Liver (tissue), 9 donors: Measurements from ENCODE around the gene SMIM28. TPM values are rescaled to one million over a fixed set of nuclear protein-coding genes. Genes with fewer than 3 reads are reported as not detected.

ENCODE experiments used
- DNase-seq: peaks from one replicate; pipeline ENCODE4 v3.0.0-alpha.2; 2017; ENCODE audit warnings: low spot score
- H3K27ac ChIP-seq, 2 donors: one replicate each; pipeline ENCODE4 v1.7.0; 2013; ENCODE audit warnings: inconsistent platforms in 2 of 2, low read length in 2 of 2, control low read depth in 1 of 2, low read depth in 1 of 2, mild to moderate bottlenecking in 1 of 2
- H3K27me3 ChIP-seq, 4 donors: one replicate each; pipeline versions ENCODE4 v1.6.1 to v1.7.0; 2013; ENCODE audit warnings: low read length in 3 of 4, inconsistent platforms in 1 of 4, mild to moderate bottlenecking in 1 of 4, moderate library complexity in 1 of 4; ENCODE audit not compliant: control insufficient read depth in 4 of 4, insufficient read depth in 4 of 4
- H3K36me3 ChIP-seq, 4 donors: one replicate each; pipeline versions ENCODE4 v1.6.1 to v1.7.0; 2013; ENCODE audit warnings: low read length in 3 of 4, mild to moderate bottlenecking in 3 of 4, low read depth in 1 of 4, moderate library complexity in 1 of 4; ENCODE audit not compliant: control insufficient read depth in 4 of 4, insufficient read depth in 3 of 4
- H3K4me1 ChIP-seq, 4 donors: one replicate each; pipeline versions ENCODE4 v1.6.1 to v1.7.0; 2013; ENCODE audit warnings: low read length in 3 of 4, mild to moderate bottlenecking in 3 of 4, moderate library complexity in 1 of 4; ENCODE audit not compliant: control insufficient read depth in 4 of 4, insufficient read depth in 4 of 4
- H3K4me3 ChIP-seq, 3 donors: one replicate each; pipeline versions ENCODE4 v1.6.1 to v1.7.0; 2013; ENCODE audit warnings: low read length in 3 of 3, control low read depth in 1 of 3, low read depth in 1 of 3, mild to moderate bottlenecking in 1 of 3
- H3K9ac ChIP-seq, 2 donors: one replicate each; pipeline ENCODE4 v1.7.0; 2013; ENCODE audit warnings: low read length in 2 of 2, mild to moderate bottlenecking in 2 of 2, moderate library complexity in 2 of 2, control low read depth in 1 of 2, low read depth in 1 of 2
- H3K9me3 ChIP-seq, 4 donors: one replicate each; pipeline versions ENCODE4 v1.6.1 to v1.7.0; 2013; ENCODE audit warnings: low read length in 3 of 4; ENCODE audit not compliant: control insufficient read depth in 4 of 4
- FOXA1 ChIP-seq: IDR thresholded peaks from 2 replicates; pipeline ENCODE4 v1.6.1; 2016; ENCODE audit warnings: antibody characterized with exemption
- FOXA2 ChIP-seq: IDR thresholded peaks from 2 replicates; pipeline ENCODE4 v1.6.1; 2016; ENCODE audit warnings: antibody characterized with exemption
- GABPA ChIP-seq, 2 donors: IDR thresholded peaks in 1 of 2; conservative IDR thresholded peaks in 1 of 2; 2 replicates each; pipeline ENCODE4 v1.6.1; 2016; ENCODE audit warnings: antibody characterized with exemption in 2 of 2, mild to moderate bottlenecking in 1 of 2, moderate library complexity in 1 of 2
- HNF4A ChIP-seq, 2 donors: conservative IDR thresholded peaks; 2 replicates each; pipeline ENCODE4 v1.6.1; 2016; ENCODE audit warnings: antibody characterized with exemption in 2 of 2, mild to moderate bottlenecking in 2 of 2
- HNF4G ChIP-seq: IDR thresholded peaks from 2 replicates; pipeline ENCODE4 v1.6.1; 2016; ENCODE audit warnings: antibody characterized with exemption
- JUND ChIP-seq, 2 donors: IDR thresholded peaks; 2 replicates each; pipeline ENCODE4 v1.6.1; 2016; ENCODE audit warnings: antibody characterized with exemption in 2 of 2
- NR2F2 ChIP-seq: IDR thresholded peaks from 2 replicates; pipeline ENCODE4 v1.6.1; 2016; ENCODE audit warnings: antibody characterized with exemption
- RAD21 ChIP-seq, 2 donors: IDR thresholded peaks; 2 replicates each; pipeline ENCODE4 v1.6.1; 2016; ENCODE audit warnings: antibody characterized with exemption in 2 of 2, mild to moderate bottlenecking in 2 of 2
- REST ChIP-seq: IDR thresholded peaks from 2 replicates; pipeline ENCODE4 v1.6.1; 2016; ENCODE audit warnings: antibody characterized with exemption, mild to moderate bottlenecking
- RXRA ChIP-seq, 2 donors: IDR thresholded peaks; 2 replicates each; pipeline ENCODE4 v1.6.1; 2017 to 2018; ENCODE audit warnings: antibody characterized with exemption in 2 of 2, mild to moderate bottlenecking in 1 of 2
- SP1 ChIP-seq: IDR thresholded peaks from 2 replicates; pipeline ENCODE4 v1.6.1; 2018; ENCODE audit warnings: antibody characterized with exemption, mild to moderate bottlenecking
- TAF1 ChIP-seq: conservative IDR thresholded peaks from 2 replicates; pipeline ENCODE4 v1.6.1; 2016; ENCODE audit warnings: antibody characterized with exemption, mild to moderate bottlenecking
- YY1 ChIP-seq: IDR thresholded peaks from 2 replicates; pipeline ENCODE4 v1.6.1; 2016; ENCODE audit warnings: antibody characterized with exemption, mild to moderate bottlenecking
- ZBTB33 ChIP-seq: IDR thresholded peaks from 2 replicates; pipeline ENCODE4 v1.6.1; 2016; ENCODE audit warnings: antibody characterized with exemption
- WGBS: extraction: QIAGEN DNeasy Blood & Tissue Kit; methylation state at CpG from one replicate; pipeline ENCODE4 v1.1.7; 2013; 5-methylcytosine and 5-hydroxymethylcytosine counted together
- polyA plus RNA-seq, 2 donors: library from polyadenylated mRNA; stranded (reverse) in 1 of 2; unstranded in 1 of 2; fragments of 200-250 nt in 1 of 2; fragments of >200 nt in 1 of 2; fragmentation: Nextera tagmentation in 1 of 2; extraction: Ambion mirVana in 1 of 2; gene quantifications; one replicate each; pipeline versions ENCODE4 v1.2.1 to v1.2.3, GENCODE V29; 2013 to 2015
- total RNA-seq, 2 donors: library from RNA; depleted of rRNA; stranded (reverse); fragments of >200 nt; gene quantifications; one replicate each; pipeline ENCODE4 v1.2.3, GENCODE V29; 2014
- TF ChIP-seq, protein P1 (sequence below): IDR thresholded peaks from 2 replicates; pipeline ENCODE4 v1.6.1; 2016; ENCODE audit warnings: antibody characterized with exemption
- TF ChIP-seq, protein P2 (sequence below): fragments of 150-350 bp; IDR thresholded peaks from 2 replicates; pipeline ENCODE4 v1.5.1; 2017; ENCODE audit warnings: improper control_type of control experiment, low read depth, low read length; ENCODE audit not compliant: missing input control
- TF ChIP-seq, protein P3 (sequence below): IDR thresholded peaks from 2 replicates; pipeline ENCODE4 v1.6.1; 2016; ENCODE audit warnings: antibody characterized with exemption
- donor health status: healthy.
- donor health status: healthy.
- donor health status: healthy.
- donor health status: healthy.
- donor health status: healthy.

Gene SMIM28
- total and polyA plus RNA-seq, 4 donors = not detected

DNA sequence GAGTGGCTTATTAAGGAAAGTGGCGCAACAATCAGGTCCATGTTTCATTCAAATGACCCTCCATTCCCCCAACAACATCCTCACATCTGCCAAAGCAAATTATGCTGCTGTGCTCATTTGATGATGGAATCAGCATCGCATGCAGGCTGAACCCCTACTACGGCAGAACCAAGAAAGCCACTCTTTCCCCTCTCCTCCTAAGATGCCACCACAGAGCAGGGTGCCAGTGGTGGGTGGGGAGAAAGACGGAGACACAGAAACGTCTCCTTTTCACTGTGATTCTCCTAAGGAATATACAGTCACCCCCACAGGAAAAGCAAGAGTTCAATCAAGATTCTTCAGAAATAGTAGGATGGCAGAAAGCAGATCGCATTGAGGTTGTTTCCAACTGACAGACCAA lies 43.4 kb downstream of the SMIM28 start:
- Histone ChIP-seq H3K4me1 (peaks cover 1 to 38% (median 14%) of the 10 kb centered on the region in 4 donors), H3K27me3 (no peaks in the 10 kb centered on the region), H3K9ac (no peak overlapping the region), H3K4me3 (no peak overlapping the region), H3K9me3 (no peaks in the 10 kb centered on the region), H3K36me3 (peaks cover 4 to 14% (median 5%) of the 10 kb centered on the region in 4 donors), H3K27ac (peak overlapping the region; percentile 57 to 73)
- DNase-seq = no peak
- TF ChIP-seq HNF4G (no peak), NR2F2 (no peak), YY1 (no peak), FOXA1 (no peak), SP1 (no peak), RAD21 (IDR thresholded peaks at IDR 0.05) (no peak), TAF1 (no peak), REST (no peak), RXRA (IDR thresholded peaks at IDR 0.05) (no peak), GABPA (IDR thresholded peaks at IDR 0.05 in 1 of 2, conservative IDR thresholded peaks at IDR 0.05 in 1 of 2) (no peak)
- TF ChIP-seq, protein P1, sequence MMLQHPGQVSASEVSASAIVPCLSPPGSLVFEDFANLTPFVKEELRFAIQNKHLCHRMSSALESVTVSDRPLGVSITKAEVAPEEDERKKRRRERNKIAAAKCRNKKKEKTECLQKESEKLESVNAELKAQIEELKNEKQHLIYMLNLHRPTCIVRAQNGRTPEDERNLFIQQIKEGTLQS = no peak
- TF ChIP-seq, protein P2, sequence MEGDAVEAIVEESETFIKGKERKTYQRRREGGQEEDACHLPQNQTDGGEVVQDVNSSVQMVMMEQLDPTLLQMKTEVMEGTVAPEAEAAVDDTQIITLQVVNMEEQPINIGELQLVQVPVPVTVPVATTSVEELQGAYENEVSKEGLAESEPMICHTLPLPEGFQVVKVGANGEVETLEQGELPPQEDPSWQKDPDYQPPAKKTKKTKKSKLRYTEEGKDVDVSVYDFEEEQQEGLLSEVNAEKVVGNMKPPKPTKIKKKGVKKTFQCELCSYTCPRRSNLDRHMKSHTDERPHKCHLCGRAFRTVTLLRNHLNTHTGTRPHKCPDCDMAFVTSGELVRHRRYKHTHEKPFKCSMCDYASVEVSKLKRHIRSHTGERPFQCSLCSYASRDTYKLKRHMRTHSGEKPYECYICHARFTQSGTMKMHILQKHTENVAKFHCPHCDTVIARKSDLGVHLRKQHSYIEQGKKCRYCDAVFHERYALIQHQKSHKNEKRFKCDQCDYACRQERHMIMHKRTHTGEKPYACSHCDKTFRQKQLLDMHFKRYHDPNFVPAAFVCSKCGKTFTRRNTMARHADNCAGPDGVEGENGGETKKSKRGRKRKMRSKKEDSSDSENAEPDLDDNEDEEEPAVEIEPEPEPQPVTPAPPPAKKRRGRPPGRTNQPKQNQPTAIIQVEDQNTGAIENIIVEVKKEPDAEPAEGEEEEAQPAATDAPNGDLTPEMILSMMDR = no peak
- 83% methylated on average over 6 of the region's 6 CpGs for WGBS

- 52% methylated on average over 10 of the region's 10 CpGs for WGBS
- H3K36me3 ChIP-seq = peaks cover 4 to 17% (median 5%) of the 10 kb centered on the region in 4 donors
- H3K27ac ChIP-seq = peak overlapping the region; percentile 57 to 73
- no peak for DNase-seq
- no peaks in the 10 kb centered on the region for H3K27me3 ChIP-seq
- H3K4me1 ChIP-seq = peaks cover 1 to 38% (median 14%) of the 10 kb centered on the region in 4 donors
- H3K9ac ChIP-seq = no peak overlapping the region
- H3K9me3 ChIP-seq = no peaks in the 10 kb centered on the region
- no peak overlapping the region for H3K4me3 ChIP-seq
- TF ChIP-seq ZBTB33 (peak; percentile 73), FOXA2 (no peak), RXRA (IDR thresholded peaks at IDR 0.05) (peak; percentile 73 to 86), REST (peak; percentile 48), SP1 (peak; percentile 71), FOXA1 (peak; percentile 49), RAD21 (IDR thresholded peaks at IDR 0.05) (peak; percentile 54 to 70), NR2F2 (no peak), JUND (IDR thresholded peaks at IDR 0.05) (peak in 1 of 2 donors; percentile 59), HNF4A (conservative IDR thresholded peaks at IDR 0.05) (peak; percentile 94 to 96), HNF4G (peak; percentile 85), GABPA (IDR thresholded peaks at IDR 0.05 in 1 of 2, conservative IDR thresholded peaks at IDR 0.05 in 1 of 2) (no peak)
- TF ChIP-seq, protein P1 = no peak
- TF ChIP-seq, protein P2 = no peak
- TF ChIP-seq, protein P3, sequence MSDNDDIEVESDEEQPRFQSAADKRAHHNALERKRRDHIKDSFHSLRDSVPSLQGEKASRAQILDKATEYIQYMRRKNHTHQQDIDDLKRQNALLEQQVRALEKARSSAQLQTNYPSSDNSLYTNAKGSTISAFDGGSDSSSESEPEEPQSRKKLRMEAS = peak; percentile 87
Observed at GRCh38 chr6:138421608-138422007, 43.9 kb downstream of the SMIM28 start.
